Mesothelial cell of epicardium (in vitro differentiated cells): ENCODE measurements around the gene IL7R. TPM values are rescaled to one million over a fixed set of nuclear protein-coding genes. Genes with fewer than 3 reads are reported as not detected.

Experiments used
- DNase-seq, 2 experiments: peaks; one replicate each; pipeline ENCODE4 v3.0.0; 2021; ENCODE audit warnings: low spot score in 2 of 2; ENCODE audit not compliant: unreplicated experiment in 2 of 2
- H3K27ac Mint-ChIP-seq: 2 replicates; pipeline ENCODE4 v1.8.0; 2021; ENCODE audit warnings: mixed read lengths
- H3K27me3 Mint-ChIP-seq: 2 replicates; pipeline ENCODE4 v1.8.0; 2021; ENCODE audit warnings: low read depth, mixed read lengths
- H3K36me3 Mint-ChIP-seq: 2 replicates; pipeline ENCODE4 v1.8.0; 2021; ENCODE audit warnings: mixed read lengths
- H3K4me1 Mint-ChIP-seq: 2 replicates; pipeline ENCODE4 v1.8.0; 2021; ENCODE audit warnings: mixed read lengths
- H3K4me3 Mint-ChIP-seq: 2 replicates; pipeline ENCODE4 v1.8.0; 2021; ENCODE audit warnings: mild to moderate bottlenecking, moderate library complexity, mixed read lengths
- H3K9me3 Mint-ChIP-seq: 2 replicates; pipeline ENCODE4 v1.8.0; 2021; ENCODE audit warnings: mixed read lengths
- total RNA-seq: library from RNA; stranded (reverse); gene quantifications from 3 replicates; pipeline ENCODE4 v1.2.1, GENCODE V29; 2021
- TF ChIP-seq, protein P1 (sequence below): fragments of 200-600 bp; sonication (generic); IDR thresholded peaks from one replicate; pipeline ENCODE4 v1.5.0; 2021; ENCODE audit warnings: antibody characterized with exemption; ENCODE audit not compliant: unreplicated experiment

The IL7R gene
- total RNA-seq, 1 donor from 2014 or later, result 0.13 TPM

GRCh38 chr5:35879096-35879495 lies 22.4 kb downstream of the IL7R start:
- H3K9me3 Mint-ChIP-seq, result no peaks in the 10 kb centered on the region

GRCh38 chr5:35879649-35880048 lies 23.0 kb downstream of the IL7R start:
- Mint-ChIP-seq H3K4me3 (no peak overlapping the region), H3K4me1 (no peaks in the 10 kb centered on the region), H3K9me3 (no peaks in the 10 kb centered on the region), H3K27me3 (no peaks in the 10 kb centered on the region), H3K27ac (no peak overlapping the region), H3K36me3 (no peaks in the 10 kb centered on the region)
- TF ChIP-seq, protein P1, sequence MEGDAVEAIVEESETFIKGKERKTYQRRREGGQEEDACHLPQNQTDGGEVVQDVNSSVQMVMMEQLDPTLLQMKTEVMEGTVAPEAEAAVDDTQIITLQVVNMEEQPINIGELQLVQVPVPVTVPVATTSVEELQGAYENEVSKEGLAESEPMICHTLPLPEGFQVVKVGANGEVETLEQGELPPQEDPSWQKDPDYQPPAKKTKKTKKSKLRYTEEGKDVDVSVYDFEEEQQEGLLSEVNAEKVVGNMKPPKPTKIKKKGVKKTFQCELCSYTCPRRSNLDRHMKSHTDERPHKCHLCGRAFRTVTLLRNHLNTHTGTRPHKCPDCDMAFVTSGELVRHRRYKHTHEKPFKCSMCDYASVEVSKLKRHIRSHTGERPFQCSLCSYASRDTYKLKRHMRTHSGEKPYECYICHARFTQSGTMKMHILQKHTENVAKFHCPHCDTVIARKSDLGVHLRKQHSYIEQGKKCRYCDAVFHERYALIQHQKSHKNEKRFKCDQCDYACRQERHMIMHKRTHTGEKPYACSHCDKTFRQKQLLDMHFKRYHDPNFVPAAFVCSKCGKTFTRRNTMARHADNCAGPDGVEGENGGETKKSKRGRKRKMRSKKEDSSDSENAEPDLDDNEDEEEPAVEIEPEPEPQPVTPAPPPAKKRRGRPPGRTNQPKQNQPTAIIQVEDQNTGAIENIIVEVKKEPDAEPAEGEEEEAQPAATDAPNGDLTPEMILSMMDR, result no peak
- no peak for DNase-seq

More at GRCh38 chr5:35879096-35879495, 22.4 kb downstream of the IL7R start:
- DNase-seq, result no peak
- TF ChIP-seq, protein P1, result no peak
- no peaks in the 10 kb centered on the region for H3K27me3 Mint-ChIP-seq
- no peak overlapping the region for H3K27ac Mint-ChIP-seq
- H3K36me3 Mint-ChIP-seq, result no peaks in the 10 kb centered on the region
- H3K4me3 Mint-ChIP-seq, result no peak overlapping the region
- no peaks in the 10 kb centered on the region for H3K4me1 Mint-ChIP-seq

- TF ChIP-seq, protein P1, result no peak
- H3K27me3 Mint-ChIP-seq, result no peaks in the 10 kb centered on the region
- H3K4me3 Mint-ChIP-seq, result no peak overlapping the region
- no peak overlapping the region for H3K27ac Mint-ChIP-seq
- no peak for DNase-seq
- no peaks in the 10 kb centered on the region for H3K9me3 Mint-ChIP-seq
- no peaks in the 10 kb centered on the region for H3K36me3 Mint-ChIP-seq
- H3K4me1 Mint-ChIP-seq, result no peaks in the 10 kb centered on the region
Observed at GRCh38 chr5:35880156-35880555, 23.5 kb downstream of the IL7R start.

DNA sequence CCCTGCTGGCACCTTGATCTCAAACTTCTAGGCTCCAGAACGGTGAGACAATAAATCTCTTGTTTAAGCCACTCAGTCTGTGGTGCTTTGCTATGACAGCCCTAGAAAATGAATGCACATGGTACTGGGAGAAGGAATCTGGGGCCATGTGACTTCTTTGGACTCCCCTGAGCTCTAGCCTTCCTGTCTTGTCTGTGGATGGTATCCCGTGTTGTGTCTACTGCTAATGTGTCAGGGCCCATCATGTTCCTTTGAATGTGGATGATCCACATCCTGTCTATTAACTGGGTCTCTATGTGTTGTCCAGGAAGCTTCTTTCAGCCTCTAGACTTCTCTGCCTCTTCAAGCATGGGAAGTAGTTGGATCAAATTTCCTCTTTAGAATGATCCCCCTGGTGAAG lies 25.1 kb downstream of the IL7R start:
- no peak overlapping the region for H3K27ac Mint-ChIP-seq
- H3K4me1 Mint-ChIP-seq, result no peaks in the 10 kb centered on the region
- no peak overlapping the region for H3K4me3 Mint-ChIP-seq
- H3K9me3 Mint-ChIP-seq, result no peaks in the 10 kb centered on the region
- no peaks in the 10 kb centered on the region for H3K27me3 Mint-ChIP-seq
- TF ChIP-seq, protein P1, result no peak
- no peak for DNase-seq
- no peaks in the 10 kb centered on the region for H3K36me3 Mint-ChIP-seq

DNA sequence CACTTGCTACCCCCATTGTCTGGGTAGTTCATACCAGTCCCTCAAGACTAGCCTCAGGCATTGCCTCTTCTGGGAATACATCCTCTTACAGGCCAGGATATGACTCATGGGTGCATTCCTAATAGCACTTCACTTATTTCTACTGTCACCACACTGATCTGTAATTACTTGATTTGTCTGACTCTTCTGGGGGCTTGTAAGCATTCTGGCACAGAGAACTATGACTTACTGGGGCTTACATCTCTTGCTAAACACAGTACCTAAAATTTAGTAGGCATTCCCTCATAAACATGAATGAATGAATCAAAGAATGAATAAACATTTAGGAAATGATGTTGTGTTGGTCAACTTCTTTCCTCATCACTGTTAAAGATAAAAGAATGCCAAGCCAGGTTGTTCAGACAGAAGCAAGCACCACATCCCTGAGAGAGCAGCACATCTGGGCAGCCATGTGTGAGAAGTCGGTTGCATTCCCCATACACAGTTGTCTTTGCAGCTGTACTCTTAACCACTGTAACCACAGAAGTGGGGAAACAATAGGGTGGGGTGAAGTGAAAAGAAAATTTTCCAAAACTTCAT lies 27.6 kb downstream of the IL7R start:
- TF ChIP-seq, protein P1, result no peak
- Mint-ChIP-seq H3K9me3 (no peaks in the 10 kb centered on the region), H3K27me3 (no peaks in the 10 kb centered on the region), H3K36me3 (no peaks in the 10 kb centered on the region), H3K27ac (no peak overlapping the region), H3K4me1 (no peaks in the 10 kb centered on the region), H3K4me3 (no peak overlapping the region)
- no peak for DNase-seq

- no peak for DNase-seq
- Mint-ChIP-seq H3K9me3 (no peaks in the 10 kb centered on the region), H3K36me3 (no peaks in the 10 kb centered on the region), H3K27ac (no peak overlapping the region), H3K4me3 (no peak overlapping the region), H3K27me3 (no peaks in the 10 kb centered on the region), H3K4me1 (no peaks in the 10 kb centered on the region)
- TF ChIP-seq, protein P1, result no peak
Observed at GRCh38 chr5:35884773-35885172, 28.1 kb downstream of the IL7R start.
